Activated gamma-delta T cell treated with anti-CD3 and anti-CD28 coated beads, Interleukin-2, amount 50 U/mL, for 16 hours (primary cell): Measurements from ENCODE around the gene GNAL.
A peak's percentile ranks its signal among the peaks of the same experiment; 100 is the strongest.
"Not testable (repeated sequence)": the region's sequence is repeated elsewhere in the genome, so short reads cannot be mapped to it uniquely, and the experiment has no call there.

ENCODE experiments used
- DNase-seq: peaks from one replicate; pipeline ENCODE4 v3.0.0-alpha.2; 2020; ENCODE audit warnings: low read depth

GNAL gene

DNA sequence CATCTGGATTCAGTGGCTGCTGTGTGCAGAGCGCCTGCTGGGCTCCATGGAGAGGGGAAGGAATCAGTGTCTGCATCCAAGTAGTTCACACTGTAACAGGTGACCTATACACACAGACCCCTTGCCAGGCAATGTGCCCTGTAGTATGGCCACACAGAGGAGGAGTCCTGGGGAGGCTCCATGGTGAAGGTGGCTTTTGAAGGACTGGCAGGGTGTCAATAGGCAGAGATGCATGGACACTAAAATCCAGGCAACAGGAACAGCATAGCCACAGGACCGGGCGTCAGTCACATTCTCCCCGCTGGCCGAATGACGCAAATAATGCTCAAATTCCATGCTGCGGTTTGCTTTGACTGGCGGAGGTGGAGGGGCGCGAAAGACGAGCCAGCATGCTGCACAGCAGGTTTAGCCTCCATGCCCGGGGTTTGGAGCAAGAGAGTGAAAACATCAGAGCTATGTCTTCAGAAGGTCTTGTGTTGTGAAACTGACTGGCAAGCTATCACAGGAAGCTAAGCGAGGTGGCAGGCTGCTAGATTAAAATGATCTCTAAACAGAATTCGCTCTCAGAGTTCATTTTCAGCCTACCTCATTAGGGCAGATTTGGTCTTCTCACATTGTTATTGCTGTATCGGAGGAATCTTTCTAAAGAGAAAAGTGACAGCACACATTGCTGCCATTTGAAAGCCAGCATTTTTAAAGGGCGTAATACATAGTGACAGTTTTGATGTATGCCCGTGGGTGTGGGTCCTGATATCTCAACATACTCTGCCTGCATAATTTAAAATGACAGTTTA, 161.0 kb downstream of the GNAL start:
- peak; percentile 13 for DNase-seq

DNA sequence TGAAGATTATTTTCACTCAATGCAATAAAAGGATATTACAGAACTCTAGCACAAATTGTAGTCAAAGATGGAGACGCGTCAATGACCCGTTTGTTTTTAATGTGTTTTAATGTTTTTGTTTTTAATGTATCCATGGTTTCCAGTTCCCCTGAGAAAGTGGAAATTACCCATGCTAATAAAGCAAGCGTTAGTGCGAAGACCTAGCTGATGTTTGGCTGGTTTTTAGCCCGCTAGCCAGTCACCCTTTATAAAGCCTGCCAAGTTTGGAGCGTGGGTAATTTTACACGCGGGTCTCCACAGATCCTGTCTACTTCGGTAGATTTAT, 161.7 kb downstream of the GNAL start:
- no peak for DNase-seq

- DNase-seq: peak; percentile 96
Observed at GRCh38 chr18:11851146-11851805, 162.2 kb downstream of the GNAL start, which contains the start of gene CHMP1B. Gene CHMP1B (plus strand): TSS chr18:11851413. CDS start chr18:11851512, 99 bp downstream.

- peak; percentile 20 for DNase-seq
Observed at GRCh38 chr18:11851806-11852337, 162.8 kb downstream of the GNAL start.

DNA sequence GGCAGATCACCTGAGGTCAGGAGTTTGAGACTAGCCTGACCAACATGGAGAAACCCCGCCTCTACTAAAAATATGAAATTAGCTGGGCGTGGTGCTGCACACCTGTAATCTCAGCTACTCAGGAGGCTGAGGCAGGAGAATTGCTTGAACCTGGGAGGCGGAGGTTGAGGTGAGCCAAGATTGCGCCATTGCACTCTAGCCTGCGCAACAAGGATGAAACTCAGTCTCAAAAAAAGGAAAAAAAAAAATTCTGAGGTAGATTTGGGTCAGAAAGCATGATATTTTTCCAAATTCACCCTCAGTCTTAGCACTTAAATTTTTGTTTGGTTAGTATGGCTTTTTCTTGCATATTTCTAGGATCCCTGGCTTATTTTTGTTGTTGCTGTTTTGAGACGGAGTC, 165.5 kb downstream of the GNAL start:
- DNase-seq: not testable (repeated sequence)

- DNase-seq: no peak
Observed at GRCh38 chr18:11857177-11857887, 168.3 kb downstream of the GNAL start.

- DNase-seq: no peak
Observed at GRCh38 chr18:11859282-11859830, 170.3 kb downstream of the GNAL start.

GRCh38 chr18:11859903-11860407, 170.9 kb downstream of the GNAL start:
- DNase-seq: no peak

- DNase-seq: no peak
Observed at GRCh38 chr18:11860594-11861450, 171.8 kb downstream of the GNAL start.

DNA sequence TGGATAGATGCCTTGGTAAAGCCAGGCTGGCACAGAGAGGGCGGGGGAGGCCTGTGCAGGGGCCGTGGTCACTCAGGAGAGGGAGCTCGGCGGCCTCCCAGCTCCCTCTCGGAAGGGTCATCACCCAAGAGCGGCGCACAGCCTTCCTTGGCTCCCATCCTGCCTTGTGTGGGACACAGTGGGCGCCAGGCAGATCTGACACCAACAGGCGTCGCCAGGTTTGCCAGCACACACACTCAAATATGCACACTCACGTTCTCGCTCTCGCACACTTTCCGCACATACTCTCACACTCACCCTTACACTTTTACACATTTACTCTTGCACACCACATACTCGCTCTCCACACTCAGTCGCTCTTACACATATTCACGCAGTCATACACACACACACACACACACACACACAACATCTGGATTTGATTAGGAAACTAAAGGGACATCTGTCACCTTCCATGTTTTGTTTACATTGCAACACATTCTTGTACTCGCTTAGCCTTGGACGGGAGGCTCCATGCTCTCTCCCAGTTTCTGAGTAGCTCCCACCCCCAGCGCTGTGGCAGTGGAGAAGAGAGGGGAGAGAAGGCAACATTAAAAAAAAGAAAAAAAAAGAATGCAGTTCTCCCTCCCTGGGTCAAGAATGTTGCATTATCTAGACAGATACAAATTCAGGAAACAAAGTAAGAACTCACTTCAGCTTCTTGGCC, 172.7 kb downstream of the GNAL start:
- no peak for DNase-seq

GRCh38 chr18:11862468-11863137, 173.5 kb downstream of the GNAL start:
- no peak for DNase-seq

DNA sequence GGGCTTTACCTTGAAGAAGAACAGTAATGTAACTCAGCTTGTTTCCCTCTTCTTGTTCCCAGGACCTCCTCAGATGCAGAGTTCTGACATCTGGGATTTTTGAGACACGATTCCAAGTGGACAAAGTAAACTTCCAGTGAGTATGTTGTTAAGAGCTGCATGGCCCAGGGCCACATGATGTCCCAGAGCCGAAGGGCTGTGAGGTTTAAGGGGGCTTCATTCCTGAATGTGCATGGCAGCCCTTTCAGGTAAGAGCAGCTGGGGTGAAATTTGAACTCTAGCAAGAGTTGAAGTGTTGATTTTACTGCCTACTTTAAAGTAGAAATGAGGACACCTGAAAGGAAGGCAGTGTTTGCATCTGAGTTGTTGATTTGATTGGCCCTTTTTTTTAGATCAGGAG, 175.4 kb downstream of the GNAL start:
- DNase-seq: no peak

GRCh38 chr18:11865071-11865470, 176.0 kb downstream of the GNAL start:
- no peak for DNase-seq

DNA sequence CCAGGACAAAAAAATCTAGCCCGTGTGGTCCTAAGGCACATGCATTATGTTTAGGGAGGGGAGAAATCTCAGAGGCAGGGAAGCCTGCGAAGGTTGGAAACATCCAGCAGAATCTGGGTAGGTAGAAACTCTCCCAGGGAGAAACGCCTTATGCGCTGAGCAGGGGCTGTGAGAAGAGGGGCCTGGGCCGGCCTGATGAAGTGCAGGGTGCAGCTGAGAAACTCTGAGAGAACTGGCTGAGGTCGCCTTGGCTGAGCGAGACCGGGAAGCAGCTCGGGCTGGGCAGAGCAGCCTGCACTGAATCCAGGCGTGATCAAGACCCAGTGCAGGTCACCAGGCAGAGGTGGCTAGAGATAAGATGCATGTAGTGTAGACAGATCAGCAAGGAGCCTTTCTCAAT, 177.3 kb downstream of the GNAL start:
- DNase-seq: no peak

- no peak for DNase-seq
Observed at GRCh38 chr18:11866764-11867163, 177.7 kb downstream of the GNAL start.

DNA sequence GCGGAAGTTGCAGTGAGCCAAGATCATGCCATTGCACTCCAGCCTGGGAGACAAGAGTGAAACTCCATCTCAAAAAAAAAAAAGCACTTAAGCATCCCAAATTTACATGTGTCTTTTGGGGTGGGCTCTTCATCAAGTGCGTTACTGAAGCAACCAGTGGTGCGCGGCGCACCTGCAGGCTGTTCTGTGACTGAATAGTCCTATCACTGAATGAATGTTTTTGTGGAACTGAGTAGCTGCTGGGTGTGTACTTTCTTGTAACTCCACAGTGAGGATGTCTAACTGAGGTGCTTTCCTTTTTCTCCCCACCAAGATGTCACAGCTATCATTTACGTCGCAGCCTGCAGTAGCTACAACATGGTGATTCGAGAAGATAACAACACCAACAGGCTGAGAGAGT, 179.2 kb downstream of the GNAL start:
- no peak for DNase-seq

DNA sequence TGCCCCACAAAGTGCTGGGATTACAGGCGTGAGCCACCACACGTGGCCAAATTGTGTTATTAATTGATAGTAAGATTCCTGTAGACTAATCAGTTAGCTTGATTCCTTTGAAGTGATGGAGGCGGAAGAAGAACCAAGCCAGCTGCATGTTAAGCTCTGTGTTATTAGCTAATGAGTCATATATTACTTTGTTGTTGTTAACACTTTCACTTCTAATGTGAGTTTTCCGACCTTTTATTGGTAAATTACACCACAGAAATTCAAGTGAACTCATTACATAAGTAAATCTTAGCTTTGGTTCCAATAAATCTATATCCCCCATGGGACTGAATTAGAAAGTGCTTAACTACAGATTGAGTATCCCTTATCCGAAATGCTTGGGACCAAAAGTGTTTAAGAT, 182.4 kb downstream of the GNAL start:
- DNase-seq: no peak

DNA sequence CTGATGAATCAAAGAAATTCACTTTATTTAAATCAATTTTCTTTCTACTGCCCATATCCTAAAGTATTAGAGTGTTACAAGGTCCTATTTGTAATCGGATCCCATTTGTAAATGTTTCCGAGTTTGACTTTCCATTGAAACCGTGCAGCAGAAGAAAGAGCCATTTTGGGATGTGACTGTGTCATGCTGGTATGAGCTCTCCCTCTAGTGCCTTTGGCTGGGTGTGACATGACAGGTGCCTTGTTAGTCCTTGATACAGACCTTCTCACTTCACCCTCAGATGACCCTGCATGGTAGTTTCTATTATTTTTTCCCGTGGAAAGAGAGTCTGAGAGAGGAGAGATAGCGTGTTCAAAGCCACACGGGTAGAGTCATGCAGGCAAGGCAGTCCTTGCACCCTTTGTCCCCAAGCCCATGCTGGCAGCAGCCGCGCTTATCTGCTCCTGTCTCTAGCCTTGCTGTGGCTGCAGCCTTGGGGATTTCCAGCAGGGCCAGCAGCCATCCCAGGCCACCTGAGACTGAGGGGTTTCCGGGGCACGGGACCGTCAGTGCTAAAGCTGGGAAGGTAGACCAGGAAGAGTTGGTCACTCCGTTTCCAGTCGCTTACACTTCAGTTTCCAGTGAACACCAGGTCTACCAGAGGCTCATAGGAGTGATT, 183.5 kb downstream of the GNAL start:
- DNase-seq: no peak

- no peak for DNase-seq
Observed at GRCh38 chr18:11873670-11874340, 184.7 kb downstream of the GNAL start.
